IPS DF 4.7 (cell line): Measurements from ENCODE around the gene TSG101.

Experiments
- DNase-seq: peaks from one replicate; pipeline ENCODE4 v3.0.0-alpha.2; 2013; ENCODE audit warnings: low spot score; ENCODE audit errors: extremely low read depth

Gene TSG101, protein sequence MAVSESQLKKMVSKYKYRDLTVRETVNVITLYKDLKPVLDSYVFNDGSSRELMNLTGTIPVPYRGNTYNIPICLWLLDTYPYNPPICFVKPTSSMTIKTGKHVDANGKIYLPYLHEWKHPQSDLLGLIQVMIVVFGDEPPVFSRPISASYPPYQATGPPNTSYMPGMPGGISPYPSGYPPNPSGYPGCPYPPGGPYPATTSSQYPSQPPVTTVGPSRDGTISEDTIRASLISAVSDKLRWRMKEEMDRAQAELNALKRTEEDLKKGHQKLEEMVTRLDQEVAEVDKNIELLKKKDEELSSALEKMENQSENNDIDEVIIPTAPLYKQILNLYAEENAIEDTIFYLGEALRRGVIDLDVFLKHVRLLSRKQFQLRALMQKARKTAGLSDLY

DNA sequence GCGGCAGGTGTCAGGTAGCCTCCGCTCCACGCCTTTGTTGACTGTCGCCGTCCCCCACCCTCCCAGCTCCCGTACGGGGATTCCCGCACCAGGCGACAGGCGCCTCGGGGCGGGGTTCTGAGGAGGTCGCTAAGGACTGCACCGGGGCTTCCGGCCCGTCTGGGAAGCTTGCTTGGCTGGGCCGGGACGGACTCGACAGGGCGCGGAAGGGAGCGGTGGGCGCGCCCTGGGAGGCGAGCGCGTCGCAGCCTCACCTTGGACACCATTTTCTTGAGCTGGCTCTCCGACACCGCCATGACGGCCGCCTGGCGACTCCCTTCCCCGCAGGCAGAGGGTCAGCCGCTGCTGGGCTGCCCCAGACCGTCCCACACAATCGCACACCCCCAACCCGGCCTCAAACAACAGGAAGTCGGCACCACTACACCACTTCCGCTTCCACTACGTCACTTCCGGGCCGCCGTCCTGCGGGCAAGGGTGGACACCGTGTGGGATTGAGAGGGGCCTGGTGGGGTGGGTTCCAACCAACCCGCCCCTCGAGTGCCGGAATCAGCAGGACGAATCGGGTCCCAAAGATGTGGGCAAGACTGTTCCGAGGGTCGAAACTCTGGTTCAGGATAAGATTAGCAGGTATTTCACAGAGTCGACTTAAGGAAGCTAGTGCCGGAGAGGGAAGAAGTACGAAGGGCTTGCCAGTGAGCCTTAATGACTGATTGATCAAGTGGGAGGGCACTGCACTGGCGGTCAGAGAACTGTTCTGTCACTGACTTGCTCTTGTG, at the start of gene TSG101:
TSS of gene TSG101 (minus strand) at position 422 of the 776 bp plus-strand sequence. CDS start at position 296, 126 bp downstream.
- peak; percentile 72 for DNase-seq

DNA sequence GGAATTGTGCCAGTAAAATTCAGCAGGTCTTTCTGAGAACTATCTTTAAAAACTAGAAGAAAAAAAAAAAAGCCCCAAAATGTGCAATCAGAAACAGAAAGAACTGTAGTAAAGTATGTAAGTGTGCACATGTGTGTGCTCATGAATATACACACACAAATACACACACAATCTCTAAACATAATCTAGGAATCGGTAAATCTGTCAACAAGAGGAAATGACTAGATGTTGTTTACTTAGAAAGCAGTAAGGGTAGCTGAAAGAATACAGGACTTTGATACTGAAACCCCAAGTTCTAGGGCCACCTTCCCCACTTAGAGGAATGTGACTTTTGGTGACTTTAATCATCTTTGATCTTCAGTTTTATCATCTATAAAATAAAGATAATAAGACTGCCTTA, 48.6 kb upstream of the TSG101 start:
- DNase-seq = no peak

DNA sequence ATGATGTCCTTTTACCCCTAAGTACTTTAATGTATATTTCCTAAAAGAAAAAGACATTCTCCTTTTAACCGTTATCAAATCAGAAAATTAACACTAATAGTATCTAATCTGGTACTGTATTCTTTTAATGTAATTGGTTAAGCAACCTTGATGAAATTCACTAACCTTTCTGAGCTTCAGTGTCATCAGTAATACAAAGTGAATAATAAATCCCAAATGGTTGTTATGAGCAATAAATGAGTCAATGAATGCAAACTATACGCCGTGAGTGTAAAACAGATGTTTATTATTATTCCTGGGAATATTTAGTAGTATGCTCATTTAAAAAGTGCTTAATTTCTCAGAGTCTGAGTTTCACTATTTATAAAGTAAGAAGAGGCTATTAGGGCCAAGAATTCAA, 40.3 kb upstream of the TSG101 start:
- DNase-seq = no peak

- no peak for DNase-seq
Measured at GRCh38 chr11:18566406-18566805, 39.7 kb upstream of the TSG101 start.

DNA sequence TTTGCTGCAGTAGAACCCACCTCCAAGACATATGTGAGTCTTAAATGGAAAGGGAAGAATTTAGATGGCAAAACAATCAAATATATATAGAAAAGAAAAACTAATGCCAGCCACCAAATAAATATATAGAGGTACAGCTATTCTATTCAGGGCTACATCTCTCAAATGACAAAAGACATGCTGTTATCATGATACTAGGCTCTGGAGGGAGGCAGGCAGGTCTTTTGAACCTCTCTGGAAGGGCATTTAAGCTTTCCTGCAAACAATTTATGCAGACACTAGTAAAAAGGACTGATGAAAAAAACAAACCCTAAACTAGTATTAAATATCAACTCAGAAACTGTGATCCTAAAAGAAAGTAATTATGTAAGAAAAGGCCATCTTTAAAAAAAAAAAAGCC, 37.4 kb upstream of the TSG101 start:
- no peak for DNase-seq

- no peak for DNase-seq
Measured at GRCh38 chr11:18563090-18563730, 36.5 kb upstream of the TSG101 start.

GRCh38 chr11:18548001-18548400, 21.3 kb upstream of the TSG101 start:
- DNase-seq = no peak

DNA sequence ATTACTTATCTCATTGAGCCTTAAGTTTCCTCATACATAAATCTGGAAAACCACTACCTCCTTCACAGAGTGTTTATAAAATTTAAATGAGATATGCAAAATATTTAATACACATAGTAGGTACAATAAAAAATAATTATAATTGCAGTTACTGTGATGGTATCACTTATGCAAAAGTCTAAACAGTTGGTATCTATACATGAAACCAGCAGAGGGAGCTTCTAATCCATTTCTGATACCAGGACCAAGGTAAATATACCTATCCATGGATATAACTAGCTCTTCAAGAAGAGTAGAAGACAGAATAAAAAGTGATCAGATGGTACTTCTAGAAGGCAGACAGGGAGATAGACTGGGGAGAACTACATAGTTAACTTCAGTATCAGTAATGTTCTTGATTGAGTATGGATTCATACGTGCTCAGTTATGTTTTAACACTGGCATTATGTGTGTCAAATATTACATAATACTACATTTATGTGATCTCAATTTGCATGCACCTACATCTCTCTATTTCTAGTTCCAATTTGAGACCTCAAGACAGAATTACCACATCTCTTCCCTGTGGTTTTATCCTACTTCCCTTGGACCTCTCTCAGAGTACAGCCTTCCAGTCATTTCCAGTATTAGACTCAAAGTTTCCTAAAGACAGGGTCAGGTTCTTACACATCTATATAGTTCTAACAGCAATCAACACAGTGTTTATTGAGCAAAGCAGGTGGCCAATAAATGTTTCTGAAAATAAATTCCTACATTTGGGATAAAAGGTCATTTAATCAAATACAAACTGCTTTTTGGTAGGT, 13.7 kb upstream of the TSG101 start:
- no peak for DNase-seq

DNA sequence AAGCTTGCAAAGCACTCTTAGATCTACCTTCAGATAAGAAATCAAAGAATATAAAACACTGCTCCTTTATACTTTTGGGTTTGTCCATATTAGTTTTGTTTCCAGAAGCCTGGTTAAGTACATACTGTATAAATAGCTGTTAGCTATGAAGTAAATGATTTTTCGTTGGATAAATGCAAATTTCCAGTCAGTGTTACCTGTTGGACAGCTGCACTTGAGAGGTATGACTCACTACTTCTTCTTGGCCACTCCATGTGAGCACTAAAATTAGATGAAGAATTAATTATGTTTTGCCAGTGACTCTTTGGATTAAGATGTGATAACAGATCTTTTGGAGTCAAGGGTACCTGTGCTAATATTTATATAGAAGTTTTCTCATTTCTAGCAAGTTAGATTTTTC, 9.5 kb upstream of the TSG101 start:
- no peak for DNase-seq

DNA sequence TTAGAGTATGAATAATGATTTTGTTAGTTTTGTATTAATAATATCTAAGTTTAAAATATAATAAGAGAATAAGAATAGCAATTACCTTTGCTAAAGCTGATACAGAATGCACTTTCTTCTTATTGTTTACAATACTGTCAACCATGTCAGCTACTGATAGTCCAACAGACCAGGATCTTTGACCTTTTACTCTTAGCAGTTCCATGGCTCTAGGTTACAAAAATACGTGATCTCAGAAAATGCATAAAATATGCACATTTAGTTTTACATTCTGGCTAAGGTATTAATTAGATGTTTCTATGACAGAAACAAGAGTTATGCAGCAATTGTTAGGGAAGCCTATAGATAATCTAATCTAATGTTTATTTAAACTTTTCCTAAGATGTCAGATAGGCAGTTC, 7.5 kb upstream of the TSG101 start:
- no peak for DNase-seq

- DNase-seq = no peak
Measured at GRCh38 chr11:18533365-18533764, 6.6 kb upstream of the TSG101 start.

DNA sequence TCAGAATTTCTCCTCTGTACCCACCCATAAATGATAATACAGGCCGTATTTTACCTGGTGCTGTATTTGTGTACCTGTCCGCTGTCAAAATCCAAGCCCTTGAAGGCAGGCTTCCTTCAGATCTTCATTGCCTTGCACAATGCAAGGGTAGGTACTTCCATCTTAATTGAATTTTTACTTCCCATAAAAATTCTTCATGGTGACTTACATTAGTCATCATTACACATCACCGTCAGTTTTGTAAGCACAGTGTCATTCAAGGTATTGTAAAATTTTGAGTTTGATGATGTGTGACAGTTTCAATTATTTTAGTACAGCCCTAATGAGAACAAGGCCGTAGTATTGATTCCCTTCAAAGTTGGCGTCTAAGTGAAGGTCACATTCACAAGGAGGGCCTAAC, 770 bp upstream of the TSG101 start:
- no peak for DNase-seq

DNA sequence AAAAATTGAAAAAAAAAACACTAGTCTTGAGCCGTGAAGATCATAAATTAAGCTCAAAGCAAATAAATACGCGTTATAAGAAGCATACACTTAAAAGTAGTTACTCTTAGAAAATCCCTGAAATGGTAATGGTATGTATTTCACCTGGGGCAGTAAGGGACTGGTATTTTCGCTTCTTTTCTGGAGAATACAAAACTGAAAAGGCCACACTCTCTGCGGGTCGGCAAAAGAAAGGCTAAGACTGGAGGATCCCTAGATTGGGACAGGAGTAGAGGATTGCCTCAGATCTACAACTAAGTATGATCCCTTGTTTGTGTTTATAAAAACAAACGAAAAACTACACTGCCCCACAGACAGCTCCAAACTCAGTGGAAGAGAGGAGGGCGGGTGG, 617 bp downstream of the TSG101 start:
- DNase-seq = no peak

DNA sequence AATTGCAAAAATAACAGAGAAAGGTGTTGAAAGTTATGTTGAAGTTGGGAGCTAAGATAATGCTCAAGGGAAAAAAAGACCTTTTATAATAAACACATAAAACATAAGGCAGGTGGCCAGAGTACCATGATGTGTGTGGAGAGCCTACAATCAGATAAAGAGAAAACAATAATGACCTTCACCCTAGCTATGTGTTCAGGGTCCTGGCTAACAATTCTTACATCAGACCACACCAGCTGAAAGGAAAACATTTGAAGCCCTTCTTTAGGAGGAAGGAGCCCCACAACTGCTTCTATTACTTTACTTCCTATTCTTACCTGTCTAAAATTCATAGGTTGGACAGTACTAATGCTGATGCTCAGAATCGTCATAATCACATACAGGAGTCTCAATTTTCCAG, 2.5 kb downstream of the TSG101 start:
- no peak for DNase-seq

DNA sequence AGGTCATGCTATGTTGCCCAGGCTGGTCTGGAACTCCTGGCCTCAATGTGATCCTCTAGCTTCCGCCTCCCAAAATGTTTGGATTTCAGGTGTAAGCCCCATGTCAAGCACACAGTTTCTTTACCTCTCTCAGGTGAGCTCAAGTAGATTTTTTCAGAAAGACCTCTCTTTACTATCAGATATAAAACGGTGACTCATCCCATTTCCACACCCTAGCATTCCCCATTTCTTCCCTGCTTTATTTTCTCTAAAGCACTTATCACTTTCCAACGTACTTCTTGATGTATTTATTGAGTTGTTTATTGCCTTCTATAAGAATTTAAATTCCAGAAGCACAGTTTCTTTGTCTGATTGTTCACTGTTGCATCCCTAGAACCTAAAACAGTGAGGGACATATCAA, 3.7 kb downstream of the TSG101 start:
- DNase-seq = no peak

- DNase-seq = no peak
Measured at GRCh38 chr11:18522388-18522787, 4.4 kb downstream of the TSG101 start.

- DNase-seq = no peak
Measured at GRCh38 chr11:18521122-18521521, 5.6 kb downstream of the TSG101 start.

- no peak for DNase-seq
Measured at GRCh38 chr11:18502352-18502751, 24.4 kb downstream of the TSG101 start.

DNA sequence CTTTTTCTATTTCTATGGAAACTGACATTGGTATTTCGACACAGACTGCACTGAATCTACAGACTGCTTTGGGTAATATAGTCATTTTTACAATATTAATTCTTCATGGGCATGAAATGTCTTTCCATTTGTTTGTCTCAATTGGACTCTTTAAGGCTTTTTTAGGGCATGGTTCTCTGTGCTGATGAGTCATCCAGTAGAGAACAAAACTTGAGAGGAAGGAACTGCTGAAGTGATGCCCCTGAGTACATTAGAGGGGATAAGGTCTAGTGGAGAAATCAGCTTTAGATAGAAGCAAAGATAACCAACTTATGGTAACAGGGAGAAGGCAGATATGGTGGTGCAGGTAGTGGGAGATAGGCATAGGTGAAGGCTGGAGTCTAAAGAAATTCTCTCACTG, 25.1 kb downstream of the TSG101 start:
- DNase-seq = no peak

DNA sequence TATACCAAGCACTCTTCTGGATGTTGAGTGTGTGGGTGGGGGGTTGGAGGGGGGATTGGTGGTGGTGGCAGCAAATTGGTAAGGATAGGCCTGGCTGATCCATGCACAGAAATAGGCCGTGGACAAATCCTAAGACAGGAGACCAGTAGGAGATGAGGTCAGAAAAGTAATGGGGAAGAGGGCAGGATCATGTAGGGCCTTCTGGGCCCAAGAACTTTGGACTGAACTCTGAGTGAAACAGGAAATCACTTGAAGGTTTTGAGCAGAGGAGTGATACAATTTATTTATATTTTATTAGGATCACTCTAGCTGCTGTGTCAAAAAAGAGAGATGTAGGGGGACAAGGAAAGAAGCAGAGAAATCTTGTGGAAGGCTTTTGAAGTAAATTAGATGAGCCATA, 28.7 kb downstream of the TSG101 start:
- no peak for DNase-seq

DNA sequence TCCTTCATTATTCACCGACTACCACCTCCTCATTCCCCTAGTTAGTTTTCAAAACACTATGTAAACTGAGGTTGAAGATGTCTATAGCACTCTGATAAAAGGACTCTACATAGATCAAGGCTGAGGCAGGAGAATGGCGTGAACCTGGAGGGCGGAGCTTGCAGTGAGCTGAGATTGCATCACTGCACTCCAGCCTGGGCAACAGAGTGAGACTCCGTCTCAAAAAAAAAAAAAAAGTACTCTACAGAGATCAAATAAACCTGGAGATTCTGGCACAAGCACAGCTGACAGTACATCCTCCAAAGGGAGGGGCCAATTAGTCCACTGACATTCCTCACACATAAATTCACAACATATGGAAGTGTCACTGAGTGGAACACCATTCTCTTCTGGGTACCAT, 31.0 kb downstream of the TSG101 start:
- no peak for DNase-seq

GRCh38 chr11:18495271-18495670, 31.5 kb downstream of the TSG101 start:
- no peak for DNase-seq
